Endodermal cell (in vitro differentiated cells): ENCODE measurements around the gene CCDC82. TPM values are rescaled to one million over a fixed set of nuclear protein-coding genes. Genes with fewer than 3 reads are reported as not detected.

Experiments used
- DNase-seq: peaks from one replicate; pipeline ENCODE4 v3.0.0-alpha.2; 2017
- H3K27ac ChIP-seq: 2 replicates; pipeline ENCODE4 v1.5.1; 2013; ENCODE audit warnings: mild to moderate bottlenecking, low read depth, low read length, moderate library complexity
- H3K27me3 ChIP-seq: 2 replicates; pipeline ENCODE4 v1.6.1; 2013; ENCODE audit warnings: mild to moderate bottlenecking, low read length, moderate library complexity; ENCODE audit not compliant: insufficient read depth, control insufficient read depth, poor library complexity, severe bottlenecking
- H3K36me3 ChIP-seq: 2 replicates; pipeline ENCODE4 v1.7.0; 2013; ENCODE audit warnings: mild to moderate bottlenecking, low read length, moderate library complexity; ENCODE audit not compliant: control insufficient read depth, insufficient read depth
- H3K4me1 ChIP-seq: one replicate; pipeline ENCODE4 v1.7.0; 2013; ENCODE audit warnings: low read length; ENCODE audit not compliant: control insufficient read depth, insufficient read depth
- H3K4me3 ChIP-seq: 2 replicates; pipeline ENCODE4 v1.5.1; 2013; ENCODE audit warnings: mild to moderate bottlenecking, low read length, moderate library complexity
- H3K9ac ChIP-seq: 2 replicates; pipeline ENCODE4 v1.6.1; 2013; ENCODE audit warnings: mild to moderate bottlenecking, low read length, moderate library complexity; ENCODE audit not compliant: poor library complexity, severe bottlenecking; ENCODE audit errors: extremely low read depth
- H3K9me3 ChIP-seq: 2 replicates; pipeline ENCODE4 v1.6.1; 2013; ENCODE audit warnings: mild to moderate bottlenecking, low read length, moderate library complexity; ENCODE audit not compliant: control insufficient read depth
- H3K27ac Mint-ChIP-seq: 2 replicates; pipeline ENCODE4 v1.8.0; 2020; ENCODE audit warnings: mixed read lengths
- H3K27me3 Mint-ChIP-seq: 2 replicates; pipeline ENCODE4 v1.8.0; 2021; ENCODE audit warnings: mild to moderate bottlenecking, mixed read lengths; ENCODE audit not compliant: insufficient read depth
- H3K36me3 Mint-ChIP-seq: 2 replicates; pipeline ENCODE4 v1.8.0; 2020; ENCODE audit warnings: low read depth, mixed read lengths
- H3K4me1 Mint-ChIP-seq: 2 replicates; pipeline ENCODE4 v1.8.0; 2020; ENCODE audit warnings: mixed read lengths
- H3K4me3 Mint-ChIP-seq: 2 replicates; pipeline ENCODE4 v1.8.0; 2020; ENCODE audit warnings: mild to moderate bottlenecking, moderate library complexity, mixed read lengths
- H3K9me3 Mint-ChIP-seq: 2 replicates; pipeline ENCODE4 v1.8.0; 2020; ENCODE audit warnings: mild to moderate bottlenecking, mixed read lengths
- WGBS, 2 experiments: methylation state at CpG; one replicate each; pipeline versions ENCODE4 v1.1.5 to v1.1.7; 2013; ENCODE audit warnings: missing lambda C conversion rate in 2 of 2, mixed read lengths in 1 of 2; ENCODE audit not compliant: insufficient coverage in 1 of 2, insufficient read length in 1 of 2; 5-methylcytosine and 5-hydroxymethylcytosine counted together
- total RNA-seq, 2 donors: library from RNA; stranded (reverse); fragmentation: NEBNext Ultra II Directional in 1 of 2; extraction: Animal tissue kit (Norgen Biotek cat#: 25700) in 1 of 2; gene quantifications; 2 replicates in 1 of 2; 3 replicates in 1 of 2; pipeline ENCODE4 v1.2.1, GENCODE V29; 2021
- TF ChIP-seq, protein P1 (sequence below): fragments of 200-600 bp; sonication (generic); conservative IDR thresholded peaks from 2 replicates; pipeline ENCODE4 v1.5.0; 2021; ENCODE audit warnings: antibody characterized with exemption, mild to moderate bottlenecking

Gene CCDC82
- total RNA-seq, 2 donors from 2014 or later, result 16.3 to 25.7 TPM

- Mint-ChIP-seq H3K4me1 (no peaks in the 10 kb centered on the region), H3K36me3 (peaks cover 33% of the 10 kb centered on the region), H3K4me3 (no peak overlapping the region), H3K9me3 (no peaks in the 10 kb centered on the region), H3K27me3 (no peaks in the 10 kb centered on the region), H3K27ac (no peak overlapping the region)
- no peaks in the 10 kb centered on the region for H3K27me3 ChIP-seq
- WGBS, 2 experiments, result 75 to 94% methylated on average over 4 of the region's 4 CpGs
- H3K9ac ChIP-seq, result no peak overlapping the region
- H3K9me3 ChIP-seq, result no peaks in the 10 kb centered on the region
- no peaks in the 10 kb centered on the region for H3K4me1 ChIP-seq
- TF ChIP-seq, protein P1, sequence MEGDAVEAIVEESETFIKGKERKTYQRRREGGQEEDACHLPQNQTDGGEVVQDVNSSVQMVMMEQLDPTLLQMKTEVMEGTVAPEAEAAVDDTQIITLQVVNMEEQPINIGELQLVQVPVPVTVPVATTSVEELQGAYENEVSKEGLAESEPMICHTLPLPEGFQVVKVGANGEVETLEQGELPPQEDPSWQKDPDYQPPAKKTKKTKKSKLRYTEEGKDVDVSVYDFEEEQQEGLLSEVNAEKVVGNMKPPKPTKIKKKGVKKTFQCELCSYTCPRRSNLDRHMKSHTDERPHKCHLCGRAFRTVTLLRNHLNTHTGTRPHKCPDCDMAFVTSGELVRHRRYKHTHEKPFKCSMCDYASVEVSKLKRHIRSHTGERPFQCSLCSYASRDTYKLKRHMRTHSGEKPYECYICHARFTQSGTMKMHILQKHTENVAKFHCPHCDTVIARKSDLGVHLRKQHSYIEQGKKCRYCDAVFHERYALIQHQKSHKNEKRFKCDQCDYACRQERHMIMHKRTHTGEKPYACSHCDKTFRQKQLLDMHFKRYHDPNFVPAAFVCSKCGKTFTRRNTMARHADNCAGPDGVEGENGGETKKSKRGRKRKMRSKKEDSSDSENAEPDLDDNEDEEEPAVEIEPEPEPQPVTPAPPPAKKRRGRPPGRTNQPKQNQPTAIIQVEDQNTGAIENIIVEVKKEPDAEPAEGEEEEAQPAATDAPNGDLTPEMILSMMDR, result no peak
- H3K36me3 ChIP-seq, result peaks cover 46% of the 10 kb centered on the region
- no peak for DNase-seq
- H3K27ac ChIP-seq, result no peak overlapping the region
- H3K4me3 ChIP-seq, result no peak overlapping the region
These were observed 32.9 kb downstream of the CCDC82 start for GRCh38 chr11:96356848-96357247.

- Histone ChIP-seq H3K27ac (peak within 1 kb of the TSS; percentile 71), H3K4me1 (peaks cover 2% of the 10 kb centered on the region), H3K4me3 (peak within 1 kb of the TSS; percentile 100), H3K36me3 (peaks cover 2% of the 10 kb centered on the region), H3K27me3 (no peaks in the 10 kb centered on the region), H3K9me3 (peaks cover 8% of the 10 kb centered on the region), H3K9ac (peak within 1 kb of the TSS; percentile 83)
- H3K27ac Mint-ChIP-seq, result peak within 1 kb of the TSS; percentile 52
- TF ChIP-seq, protein P1, result peak; percentile 98
- WGBS, 2 experiments, result 16 to 36% methylated on average over 14 to 31 of the region's 31 CpGs
- DNase-seq, result peak; percentile 97
- peak within 1 kb of the TSS; percentile 78 for H3K4me3 Mint-ChIP-seq
- peaks cover 33% of the 10 kb centered on the region for H3K4me1 Mint-ChIP-seq
- H3K27me3 Mint-ChIP-seq, result no peaks in the 10 kb centered on the region
- peaks cover 16% of the 10 kb centered on the region for H3K9me3 Mint-ChIP-seq
- no peaks in the 10 kb centered on the region for H3K36me3 Mint-ChIP-seq
These were observed 46.6 kb downstream of the CCDC82 start, which contains the start of gene MAML2 for GRCh38 chr11:96342961-96343711. MAML2 (minus strand) TSS chr11:96343195; CDS start chr11:96341895, 1,300 bp downstream.

DNA sequence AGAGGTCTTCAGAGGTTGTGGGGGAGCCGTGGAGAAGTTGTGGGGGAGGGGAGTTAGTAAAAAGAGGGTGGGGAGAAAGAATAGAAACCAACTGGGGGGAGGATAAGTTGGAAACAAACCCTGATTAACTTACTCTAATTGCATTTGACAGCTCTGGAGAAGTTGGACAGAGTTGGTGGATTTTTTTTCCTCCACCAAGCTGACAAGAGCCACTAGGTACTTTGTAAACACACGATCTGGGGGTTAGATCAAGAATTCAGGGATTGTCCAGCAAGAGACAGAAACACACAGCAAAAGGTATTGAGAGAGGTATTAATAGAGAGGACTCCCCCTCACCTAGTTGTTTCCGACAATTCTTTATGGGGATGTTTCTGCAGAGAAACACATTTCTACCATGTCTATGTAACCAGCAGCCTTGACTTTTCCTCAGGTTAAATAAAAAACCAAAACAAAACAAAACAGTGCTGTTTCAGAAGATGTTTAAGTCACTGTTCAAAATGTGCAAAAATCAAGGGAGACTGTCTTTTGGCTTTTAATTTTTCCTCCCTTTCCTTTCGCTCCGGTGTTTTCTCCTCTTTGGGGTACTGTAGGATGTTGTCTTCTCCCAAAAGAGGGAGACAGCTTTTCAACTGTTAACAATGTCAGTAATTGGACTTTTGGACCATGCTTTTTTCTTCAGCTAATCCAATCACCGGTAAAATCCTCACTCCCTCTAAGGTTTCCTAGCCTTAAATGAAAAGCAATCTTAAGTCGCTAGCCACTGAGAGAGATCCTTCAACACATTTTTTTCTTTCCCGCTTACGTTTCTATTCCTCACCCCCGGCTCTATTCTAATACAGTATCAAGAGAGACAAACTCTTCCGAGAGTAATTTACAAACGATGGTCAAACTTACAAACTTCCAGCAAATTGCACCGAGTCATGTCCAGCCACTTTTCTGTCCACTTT, 47.4 kb downstream of the CCDC82 start:
- DNase-seq, result no peak
- no peaks in the 10 kb centered on the region for H3K36me3 Mint-ChIP-seq

More for the DNA sequence above, 47.4 kb downstream of the CCDC82 start:
- peak overlapping the region; percentile 78 for H3K4me3 Mint-ChIP-seq
- H3K4me1 ChIP-seq, result peaks cover 2% of the 10 kb centered on the region
- H3K4me3 ChIP-seq, result peak overlapping the region; percentile 100
- TF ChIP-seq, protein P1, result no peak
- H3K36me3 ChIP-seq, result no peaks in the 10 kb centered on the region
- peaks cover 11% of the 10 kb centered on the region for H3K9me3 Mint-ChIP-seq
- H3K9ac ChIP-seq, result peak overlapping the region; percentile 83
- H3K27ac ChIP-seq, result peak overlapping the region; percentile 71
- peak overlapping the region; percentile 52 for H3K27ac Mint-ChIP-seq
- 4 to 14% methylated on average over 11 to 13 of the region's 13 CpGs for whole genome bisulfite sequencing, 2 experiments
- H3K27me3 ChIP-seq, result no peaks in the 10 kb centered on the region
- H3K4me1 Mint-ChIP-seq, result peaks cover 41% of the 10 kb centered on the region
- no peaks in the 10 kb centered on the region for H3K9me3 ChIP-seq
- H3K27me3 Mint-ChIP-seq, result no peaks in the 10 kb centered on the region
